HCT116 (cell line): ENCODE data around the gene KIRREL3. TPM values are rescaled to one million over a fixed set of nuclear protein-coding genes. Genes with fewer than 3 reads are reported as not detected.

Experiments
- ATAC-seq: fragments of 200-7000 bp; cut with Tn5 transposase; 2 replicates; pipeline ENCODE4 v1.9.1; 2020; ENCODE audit warnings: mild to moderate bottlenecking, moderate library complexity
- BruUV-seq: library from RNA; stranded (reverse); fragments of 400-500 nt; replicated peaks from 2 replicates; lab custom pipeline; 2021; lab: Mats Ljungman, UMichigan
- CTCF ChIA-PET: fragments of 300-600 bp; sonication (Branson Sonifier 250); formaldehyde crosslinking; loops from one replicate; lab custom pipeline; 2021; ENCODE audit warnings: antibody characterized with exemption; lab: Charles Lee
- POLR2A ChIA-PET: fragments of 300-600, 350-600 bp; sonication (Branson Sonifier 250); formaldehyde crosslinking; loops from one replicate; lab custom pipeline; 2021; ENCODE audit warnings: antibody characterized with exemption; lab: Charles Lee
- RAD21 ChIA-PET, 2 experiments: fragments of 300-600 bp; sonication (Branson Sonifier 250); formaldehyde crosslinking; loops; one replicate each; lab custom pipeline; 2023; ENCODE audit warnings: low total read pairs in 2 of 2; ENCODE audit not compliant: uncharacterized antibody in 2 of 2, unreplicated experiment in 2 of 2, low non-redundant PET in 1 of 2; lab: Charles Lee
- DNase-seq: peaks from one replicate; pipeline ENCODE4 v3.0.0-alpha.2; 2010; ENCODE audit warnings: low read depth, low spot score
- H2AFZ ChIP-seq: fragments of 200-600 bp; shearing (Covaris generic), sonication (generic); 2 replicates; pipeline ENCODE4 v1.6.1; 2017; ENCODE audit warnings: low read depth, mixed run types, mixed read lengths, antibody characterized with exemption, low read length; ENCODE audit not compliant: poor library complexity, severe bottlenecking
- H3K27ac ChIP-seq: 2 replicates; pipeline ENCODE4 v1.5.1; 2012; ENCODE audit warnings: low read depth, low read length
- H3K27me3 ChIP-seq: fragments of 200-600 bp; sonication (generic); 2 replicates; pipeline ENCODE4 v1.6.1; 2016; ENCODE audit warnings: mixed run types, low read length, mixed read lengths; ENCODE audit not compliant: insufficient read depth
- H3K36me3 ChIP-seq, 2 experiments: fragments of 200-500 bp in 1 of 2; fragments of 200-600 bp in 1 of 2; sonication (Bioruptor generic) in 1 of 2; sonication (generic) in 1 of 2; 2 replicates each; pipeline versions ENCODE4 v1.5.1 to v1.6.1; 2014 to 2016; ENCODE audit warnings: low read length in 2 of 2, inconsistent platforms in 1 of 2, mixed read lengths in 1 of 2, mixed run types in 1 of 2; ENCODE audit not compliant: insufficient read depth in 2 of 2, control insufficient read depth in 1 of 2
- H3K4me1 ChIP-seq, 2 experiments: fragments of 200-600 bp in 1 of 2; sonication (generic) in 1 of 2; 2 replicates each; pipeline versions ENCODE4 v1.5.1 to v1.6.1; 2012 to 2017; ENCODE audit warnings: low read length in 2 of 2, inconsistent platforms in 1 of 2, mild to moderate bottlenecking in 1 of 2, mixed read lengths in 1 of 2, mixed run types in 1 of 2, moderate library complexity in 1 of 2; ENCODE audit not compliant: insufficient read depth in 2 of 2, control insufficient read depth in 1 of 2
- H3K4me2 ChIP-seq: fragments of 200-600 bp; sonication (generic); 2 replicates; pipeline ENCODE4 v1.6.1; 2017; ENCODE audit warnings: mixed run types, low read length, mixed read lengths
- H3K4me3 ChIP-seq, 2 experiments: fragments of 200-600 bp in 1 of 2; sonication (generic) in 1 of 2; replicated peaks in 1 of 2; 2 replicates each; pipeline ENCODE4 v1.5.1; 2011 to 2016; ENCODE audit warnings: low read length in 2 of 2, control low read depth in 1 of 2, low read depth in 1 of 2, mild to moderate bottlenecking in 1 of 2, mixed read lengths in 1 of 2, mixed run types in 1 of 2
- H3K79me2 ChIP-seq: fragments of 200-600 bp; sonication (generic); 2 replicates; pipeline ENCODE4 v1.6.1; 2017; ENCODE audit warnings: mild to moderate bottlenecking, mixed run types, low read length, moderate library complexity, mixed read lengths; ENCODE audit not compliant: insufficient read depth
- H3K9ac ChIP-seq: fragments of 200-600 bp; sonication (generic); 2 replicates; pipeline ENCODE4 v1.6.1; 2016; ENCODE audit warnings: low read length, mixed read lengths
- H3K9me2 ChIP-seq: fragments of 200-600 bp; sonication (generic), shearing (Covaris generic); 2 replicates; pipeline ENCODE4 v1.6.1; 2017; ENCODE audit warnings: mixed run types, mild to moderate bottlenecking, moderate library complexity; ENCODE audit not compliant: insufficient read depth
- H3K9me3 ChIP-seq, 2 experiments: fragments of 200-500 bp in 1 of 2; fragments of 200-600 bp in 1 of 2; sonication (Bioruptor generic) in 1 of 2; sonication (generic) in 1 of 2; 2 replicates each; pipeline ENCODE4 v1.6.1; 2014 to 2017; ENCODE audit warnings: low read length in 2 of 2, mixed read lengths in 2 of 2, inconsistent platforms in 1 of 2, low read depth in 1 of 2, mild to moderate bottlenecking in 1 of 2, mixed run types in 1 of 2, moderate library complexity in 1 of 2; ENCODE audit not compliant: control insufficient read depth in 1 of 2, insufficient read depth in 1 of 2
- H4K20me1 ChIP-seq: fragments of 200-600 bp; sonication (generic), shearing (Covaris generic); 2 replicates; pipeline ENCODE4 v1.6.1; 2017; ENCODE audit warnings: mixed run types, mild to moderate bottlenecking, moderate library complexity; ENCODE audit not compliant: insufficient read depth
- CBX3 ChIP-seq: IDR thresholded peaks from 2 replicates; pipeline ENCODE4 v1.6.1; 2012; ENCODE audit warnings: low read depth
- CEBPB ChIP-seq: IDR thresholded peaks from 2 replicates; pipeline ENCODE4 v1.6.1; 2012; ENCODE audit warnings: low read depth
- CTCF ChIP-seq, 3 experiments: fragments of 200-600 bp in 1 of 3; sonication (generic) in 1 of 3; IDR thresholded peaks in 2 of 3; conservative IDR thresholded peaks in 1 of 3; 2 replicates each; pipeline ENCODE4 v1.5.1; 2012 to 2017; ENCODE audit warnings: low read depth in 2 of 3, low read length in 2 of 3, antibody characterized with exemption in 1 of 3, borderline replicate concordance in 1 of 3, control low read depth in 1 of 3, mild to moderate bottlenecking in 1 of 3, mixed read lengths in 1 of 3, mixed run types in 1 of 3, moderate library complexity in 1 of 3; ENCODE audit not compliant: insufficient read depth in 1 of 3
- EGR1 ChIP-seq: IDR thresholded peaks from 2 replicates; pipeline ENCODE4 v1.6.1; 2012; ENCODE audit warnings: low read depth
- EZH2phosphoT487 ChIP-seq: fragments of 200-600 bp; IDR thresholded peaks from 2 replicates; pipeline ENCODE4 v1.6.1; 2018; ENCODE audit warnings: antibody characterized with exemption, borderline replicate concordance
- FOSL1 ChIP-seq: IDR thresholded peaks from 2 replicates; pipeline ENCODE4 v1.6.1; 2012; ENCODE audit warnings: low read depth
- JUND ChIP-seq: IDR thresholded peaks from 2 replicates; pipeline ENCODE4 v1.6.1; 2012
- MAX ChIP-seq: IDR thresholded peaks from 2 replicates; pipeline ENCODE4 v1.6.1; 2012
- POLR2A ChIP-seq: IDR thresholded peaks from 2 replicates; pipeline ENCODE4 v1.7.0; 2011; ENCODE audit warnings: borderline replicate concordance; ENCODE audit not compliant: insufficient read depth, insufficient read length; ENCODE audit errors: extremely low read depth
- SIN3A ChIP-seq: IDR thresholded peaks from 2 replicates; pipeline ENCODE4 v1.6.1; 2012; ENCODE audit warnings: low read depth
- TCF7L2 ChIP-seq: IDR thresholded peaks from 2 replicates; pipeline ENCODE4 v1.7.0; 2011; ENCODE audit warnings: borderline replicate concordance, inconsistent platforms; ENCODE audit not compliant: insufficient read depth, insufficient read length; ENCODE audit errors: extremely low read depth
- YY1 ChIP-seq: IDR thresholded peaks from 2 replicates; pipeline ENCODE4 v1.6.1; 2011; ENCODE audit warnings: low read length, low read depth, moderate library complexity, mild to moderate bottlenecking; ENCODE audit not compliant: insufficient replicate concordance; ENCODE audit errors: extremely low read depth
- ZBTB33 ChIP-seq: IDR thresholded peaks from 2 replicates; pipeline ENCODE4 v1.6.1; 2011; ENCODE audit warnings: mild to moderate bottlenecking, low read length, moderate library complexity; ENCODE audit not compliant: insufficient replicate concordance; ENCODE audit errors: extremely low read depth
- ZNF274 ChIP-seq: fragments of 200-500 bp; sonication (Bioruptor generic); IDR thresholded peaks from 2 replicates; pipeline ENCODE4 v1.6.1; 2014; ENCODE audit warnings: mild to moderate bottlenecking, low read depth, low read length, inconsistent platforms
- intact Hi-C: fragments of 100-400 bp; cut with micrococcal nuclease; formaldehyde crosslinking; loops from 2 replicates; pipeline ENCODE4 v1.10.0; 2022
- total RNA-seq: library from RNA; stranded (reverse); gene quantifications from one replicate; pipeline ENCODE4 v1.2.1, GENCODE V29; 2021; ENCODE audit not compliant: unreplicated experiment

KIRREL3 gene
- total RNA-seq, 1 experiment from 2014 or later = not detected

- Histone ChIP-seq H3K4me1 (peaks cover 0 to 5% of the 10 kb centered on the region in 2 experiments; a peak in 1 of 4 replicates), H3K36me3 (no peaks in the 10 kb centered on the region), H3K9me2 (no peaks in the 10 kb centered on the region), H3K4me3 (no peak overlapping the region), H4K20me1 (no peaks in the 10 kb centered on the region), H3K27ac (no peak overlapping the region), H3K27me3 (peaks cover 7% of the 10 kb centered on the region; the same call in 1 of the 2 replicates), H3K79me2 (no peaks in the 10 kb centered on the region), H3K4me2 (no peak overlapping the region), H3K9ac (no peak overlapping the region), H3K9me3 (no peaks in the 10 kb centered on the region), H2AFZ (no peak overlapping the region)
- no peak for DNase-seq
- intact Hi-C loops = no loop called here
- ChIA-PET RAD21 (no interaction called here), POLR2A (no interaction called here), CTCF (no interaction called here)
- TF ChIP-seq TCF7L2 = no peak
- TF ChIP-seq ZBTB33 = no peak
- no peak for TF ChIP-seq YY1
- no peak for TF ChIP-seq EGR1
- no peak for TF ChIP-seq ZNF274
- no peak for TF ChIP-seq FOSL1
- TF ChIP-seq MAX = no peak
- TF ChIP-seq EZH2phosphoT487 = no peak
- no peak for TF ChIP-seq CEBPB
- TF ChIP-seq POLR2A = no peak
- no peak for TF ChIP-seq SIN3A
- TF ChIP-seq JUND = no peak
- TF ChIP-seq CBX3 = no peak
- TF ChIP-seq CTCF (IDR thresholded peaks at IDR 0.05 in 2 of 3, conservative IDR thresholded peaks at IDR 0.05 in 1 of 3; ENCODE audit: borderline replicate concordance in 1 of 3, insufficient read depth in 1 of 3, low read depth in 2 of 3, low read length in 2 of 3) = no peak
- ATAC-seq = no peak
- BruUV-seq = no TSS peak
These were observed 562.8 kb downstream of the KIRREL3 start for GRCh38 chr11:126437731-126438130.
